ENCODE results near the gene PDE8B. TPM values are rescaled to one million over a fixed set of nuclear protein-coding genes. Genes with fewer than 3 reads are reported as not detected.
A peak's percentile ranks its signal among the peaks of the same experiment; 100 is the strongest.

PDE8B gene
- total RNA-seq, 1 experiment from 2014 or later = 0.07 TPM

DNA sequence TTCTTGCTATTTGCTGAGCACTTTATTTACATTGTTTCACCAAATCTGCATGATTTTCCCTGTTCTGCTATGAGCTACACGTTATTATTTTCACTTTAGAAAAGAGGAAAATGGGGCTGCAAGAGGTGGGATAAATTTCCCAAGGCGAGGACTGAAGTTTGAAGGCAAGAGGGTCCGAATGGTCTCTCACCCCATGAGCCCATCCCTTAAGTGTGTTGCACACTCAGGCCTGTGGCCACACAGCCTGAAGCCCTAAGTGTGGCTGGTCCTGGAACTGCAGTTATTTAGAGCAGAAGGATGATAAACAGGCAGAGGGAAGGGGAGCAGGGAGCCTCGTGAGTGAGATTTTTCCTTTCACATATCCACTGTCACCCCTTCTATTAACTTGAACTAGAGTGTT, 7.8 kb downstream of the PDE8B start:
- Histone ChIP-seq H3K23ac (ENCODE audit: insufficient read length, low read depth, low read length) (no peak overlapping the region), H4K91ac (ENCODE audit: insufficient read length, low read depth, low read length) (no peak overlapping the region), H4K8ac (replicated peaks; ENCODE audit: insufficient read length, low read depth, low read length) (no peak overlapping the region), H2AK5ac (ENCODE audit: insufficient read length, low read length) (no peak overlapping the region), H2BK12ac (ENCODE audit: insufficient read length, low read depth, low read length) (no peak overlapping the region), H3K9me3 (ENCODE audit: control insufficient read depth, low read depth, low read length) (no peaks in the 10 kb centered on the region), H3K9ac (ENCODE audit: extremely low read depth, insufficient read length, low read length) (no peak overlapping the region), H3K56ac (ENCODE audit: insufficient read length, low read depth, low read length) (no peak overlapping the region), H2BK5ac (ENCODE audit: insufficient read length, low read length) (no peak overlapping the region), H2BK15ac (ENCODE audit: low read depth, low read length) (no peak overlapping the region), H2AFZ (ENCODE audit: low read length) (no peak overlapping the region), H4K5ac (ENCODE audit: insufficient read length, low read depth, low read length) (no peak overlapping the region), H3K14ac (ENCODE audit: insufficient read depth, low read length) (no peak overlapping the region), H3K18ac (ENCODE audit: insufficient read length, low read depth, low read length) (no peak overlapping the region), H3K79me1 (ENCODE audit: insufficient read depth, low read depth, low read length, poor library complexity, severe bottlenecking) (no peaks in the 10 kb centered on the region), H3K4me2 (ENCODE audit: insufficient read depth, insufficient read length, low read length) (no peak overlapping the region), H3K27me3 (ENCODE audit: insufficient read depth, low read length) (no peaks in the 10 kb centered on the region), H3K79me2 (ENCODE audit: insufficient read depth, low read length) (no peaks in the 10 kb centered on the region), H3K4ac (ENCODE audit: low read depth, low read length) (no peak overlapping the region), H2BK20ac (ENCODE audit: low read depth, low read length, poor library complexity, severe bottlenecking) (no peak overlapping the region), H3T11ph (ENCODE audit: low read length) (no peak overlapping the region), H2BK120ac (ENCODE audit: low read depth, low read length, poor library complexity, severe bottlenecking) (no peak overlapping the region), H3K27ac (ENCODE audit: insufficient read length, low read depth, low read length) (no peak overlapping the region), H3K4me1 (ENCODE audit: insufficient read depth, low read length) (no peaks in the 10 kb centered on the region), H4K20me1 (ENCODE audit: control insufficient read depth, insufficient read depth, insufficient read length) (no peaks in the 10 kb centered on the region), H3K23me2 (ENCODE audit: insufficient read length, low read depth, low read length, poor library complexity, severe bottlenecking) (no peaks in the 10 kb centered on the region)
- Mint-ChIP-seq H3K9me3 (no peaks in the 10 kb centered on the region), H3K4me1 (no peaks in the 10 kb centered on the region), H3K27ac (no peak overlapping the region), H3K27me3 (ENCODE audit: low read depth) (peaks cover 37% of the 10 kb centered on the region), H3K4me3 (no peak overlapping the region), H3K36me3 (ENCODE audit: insufficient read depth in 1 of 3, low read depth in 3 of 3) (no peaks in the 10 kb centered on the region)
- no CpG with 5 or more reads among the region's 4 CpGs for WGBS (ENCODE audit: extremely low coverage, insufficient read length, low lambda C conversion rate)
- no peak for DNase-seq
- TF ChIP-seq, protein P1, sequence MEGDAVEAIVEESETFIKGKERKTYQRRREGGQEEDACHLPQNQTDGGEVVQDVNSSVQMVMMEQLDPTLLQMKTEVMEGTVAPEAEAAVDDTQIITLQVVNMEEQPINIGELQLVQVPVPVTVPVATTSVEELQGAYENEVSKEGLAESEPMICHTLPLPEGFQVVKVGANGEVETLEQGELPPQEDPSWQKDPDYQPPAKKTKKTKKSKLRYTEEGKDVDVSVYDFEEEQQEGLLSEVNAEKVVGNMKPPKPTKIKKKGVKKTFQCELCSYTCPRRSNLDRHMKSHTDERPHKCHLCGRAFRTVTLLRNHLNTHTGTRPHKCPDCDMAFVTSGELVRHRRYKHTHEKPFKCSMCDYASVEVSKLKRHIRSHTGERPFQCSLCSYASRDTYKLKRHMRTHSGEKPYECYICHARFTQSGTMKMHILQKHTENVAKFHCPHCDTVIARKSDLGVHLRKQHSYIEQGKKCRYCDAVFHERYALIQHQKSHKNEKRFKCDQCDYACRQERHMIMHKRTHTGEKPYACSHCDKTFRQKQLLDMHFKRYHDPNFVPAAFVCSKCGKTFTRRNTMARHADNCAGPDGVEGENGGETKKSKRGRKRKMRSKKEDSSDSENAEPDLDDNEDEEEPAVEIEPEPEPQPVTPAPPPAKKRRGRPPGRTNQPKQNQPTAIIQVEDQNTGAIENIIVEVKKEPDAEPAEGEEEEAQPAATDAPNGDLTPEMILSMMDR (conservative IDR thresholded peaks at IDR 0.05) = peak; percentile 46
